Lower leg skin (tissue), 4 donors: Measurements from ENCODE around the gene EMILIN2. TPM values are rescaled to one million over a fixed set of nuclear protein-coding genes. Genes with fewer than 3 reads are reported as not detected.
A peak's percentile ranks its signal among the peaks of the same experiment; 100 is the strongest.
"Not testable (repeated sequence)": the region's sequence is repeated elsewhere in the genome, so short reads cannot be mapped to it uniquely, and the experiment has no call there.

Experiments
- DNase-seq, 2 donors: peaks; one replicate each; pipeline ENCODE4 v3.0.0-alpha.2; 2019; ENCODE audit warnings: low spot score in 2 of 2
- H3K4me3 ChIP-seq: fragments of 200-600 bp; sonication (generic); 2 replicates; pipeline ENCODE4 v1.5.1; 2017; ENCODE audit warnings: mild to moderate bottlenecking, low read depth; ENCODE audit not compliant: poor library complexity, severe bottlenecking
- POLR2A ChIP-seq, 2 donors: fragments of 450-650 bp; IDR thresholded peaks; one replicate each; pipeline ENCODE4 v1.6.1; 2016 to 2017; ENCODE audit warnings: antibody characterized with exemption in 2 of 2, mild to moderate bottlenecking in 1 of 2, moderate library complexity in 1 of 2
- WGBS, 2 donors: methylation state at CpG; one replicate each; pipeline ENCODE4 v1.1.5; 2018; 5-methylcytosine and 5-hydroxymethylcytosine counted together
- intact Hi-C: fragments of 100-400 bp; cut with DNase I; formaldehyde crosslinking; loops from one replicate; pipeline ENCODE4 v1.15.0; 2023; ENCODE audit warnings: low total_unique reads
- total RNA-seq, 4 donors: library from RNA; depleted of rRNA; stranded (reverse); fragments of >200 nt; gene quantifications; one replicate each; pipeline ENCODE4 v1.1.0, GENCODE V29; 2016
- TF ChIP-seq, protein P1 (sequence below), 3 donors: fragments of 450-650 bp; IDR thresholded peaks; one replicate each; pipeline ENCODE4 v1.5.1; 2016; ENCODE audit warnings: antibody characterized with exemption in 3 of 3, mild to moderate bottlenecking in 3 of 3, moderate library complexity in 2 of 3

EMILIN2 gene
- 10 to 100 TPM in 2 of 4 donors, 1 to 10 TPM in 2; 4.0 to 10.9 (median 7.5) TPM for total RNA-seq

DNA sequence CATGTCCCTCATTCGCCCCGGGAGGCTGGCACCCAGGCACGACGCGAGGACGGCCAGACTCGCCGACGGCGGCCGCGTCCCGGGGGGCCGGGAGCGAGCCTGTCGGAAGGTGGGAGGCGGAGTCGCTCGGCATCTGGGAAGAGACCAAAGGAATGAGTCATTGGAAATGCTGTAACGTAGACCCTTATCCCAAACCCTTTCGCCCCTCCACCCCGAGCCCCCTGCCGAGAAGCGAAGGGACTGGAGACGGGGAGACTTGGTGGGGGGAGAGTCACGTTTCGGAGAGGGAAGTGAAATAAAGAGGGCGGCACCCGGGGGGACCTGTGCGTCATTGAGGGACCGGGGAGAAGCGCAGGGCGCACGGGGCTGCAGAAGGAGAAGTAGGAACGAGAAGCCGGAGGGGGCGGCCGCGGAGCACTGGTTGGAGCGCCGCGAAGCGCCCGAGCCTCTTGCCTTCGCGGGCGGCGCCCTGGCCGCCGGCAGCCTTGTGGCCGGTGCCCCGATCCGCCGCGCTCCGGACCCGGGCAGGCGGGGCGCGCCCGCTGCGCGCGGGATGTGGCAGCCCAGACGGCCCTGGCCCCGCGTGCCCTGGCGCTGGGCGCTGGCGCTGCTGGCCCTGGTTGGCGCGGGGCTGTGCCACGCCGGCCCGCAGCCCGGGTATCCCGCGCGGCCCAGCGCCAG is at the start of gene EMILIN2:
Gene EMILIN2, plus strand, starts transcription at position 371 of the 681 bp plus-strand sequence. Its CDS starts 183 bp downstream, at position 554.
- intact Hi-C loops, result no loop called here
- H3K4me3 ChIP-seq, result peak within 1 kb of the TSS; percentile 33
- peak; percentile 79 to 96 for DNase-seq
- TF ChIP-seq, protein P1, sequence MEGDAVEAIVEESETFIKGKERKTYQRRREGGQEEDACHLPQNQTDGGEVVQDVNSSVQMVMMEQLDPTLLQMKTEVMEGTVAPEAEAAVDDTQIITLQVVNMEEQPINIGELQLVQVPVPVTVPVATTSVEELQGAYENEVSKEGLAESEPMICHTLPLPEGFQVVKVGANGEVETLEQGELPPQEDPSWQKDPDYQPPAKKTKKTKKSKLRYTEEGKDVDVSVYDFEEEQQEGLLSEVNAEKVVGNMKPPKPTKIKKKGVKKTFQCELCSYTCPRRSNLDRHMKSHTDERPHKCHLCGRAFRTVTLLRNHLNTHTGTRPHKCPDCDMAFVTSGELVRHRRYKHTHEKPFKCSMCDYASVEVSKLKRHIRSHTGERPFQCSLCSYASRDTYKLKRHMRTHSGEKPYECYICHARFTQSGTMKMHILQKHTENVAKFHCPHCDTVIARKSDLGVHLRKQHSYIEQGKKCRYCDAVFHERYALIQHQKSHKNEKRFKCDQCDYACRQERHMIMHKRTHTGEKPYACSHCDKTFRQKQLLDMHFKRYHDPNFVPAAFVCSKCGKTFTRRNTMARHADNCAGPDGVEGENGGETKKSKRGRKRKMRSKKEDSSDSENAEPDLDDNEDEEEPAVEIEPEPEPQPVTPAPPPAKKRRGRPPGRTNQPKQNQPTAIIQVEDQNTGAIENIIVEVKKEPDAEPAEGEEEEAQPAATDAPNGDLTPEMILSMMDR (IDR thresholded peaks at IDR 0.05), result no peak
- peak in 1 of 2 donors; percentile 2 for TF ChIP-seq POLR2A (IDR thresholded peaks at IDR 0.05)
- WGBS, 2 donors, result 1 to 2% methylated on average over 39 to 49 of the region's 80 CpGs

GRCh38 chr18:2797951-2798350 is 48.9 kb upstream of the EMILIN2 start:
- no peak overlapping the region for H3K4me3 ChIP-seq
- 92 to 100% methylated on average over 1 of the region's 1 CpG for WGBS, 2 donors
- TF ChIP-seq, protein P1 (IDR thresholded peaks at IDR 0.05), result no peak
- TF ChIP-seq POLR2A (IDR thresholded peaks at IDR 0.05), result no peak
- intact Hi-C loops, result no loop called here
- DNase-seq, result no peak

DNA sequence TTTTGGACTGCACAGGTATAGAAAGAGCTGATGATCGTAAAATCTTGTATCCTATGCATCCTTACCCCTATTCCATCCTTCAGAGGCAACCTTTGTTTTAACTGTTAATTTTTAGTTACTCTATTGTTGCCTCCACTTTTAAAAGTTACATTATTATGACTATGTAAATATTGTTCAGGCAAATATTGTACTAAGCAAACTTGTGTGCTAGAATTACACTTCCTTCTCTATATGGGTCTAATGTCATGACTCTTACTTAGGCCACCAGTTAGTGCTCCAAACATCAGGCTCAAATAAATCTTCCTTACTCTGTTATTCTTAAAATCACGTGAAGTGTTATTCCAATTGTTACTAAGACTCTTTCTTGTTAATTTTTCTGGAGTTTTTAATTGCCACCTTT is 47.4 kb upstream of the EMILIN2 start:
- no peak overlapping the region for H3K4me3 ChIP-seq
- TF ChIP-seq, protein P1 (IDR thresholded peaks at IDR 0.05), result no peak
- TF ChIP-seq POLR2A (IDR thresholded peaks at IDR 0.05), result no peak
- DNase-seq, result no peak
- WGBS, 2 donors, result 79 to 97% methylated on average over 2 of the region's 2 CpGs
- intact Hi-C loops, result no loop called here

GRCh38 chr18:2805970-2806943 is 40.5 kb upstream of the EMILIN2 start:
- no peak for DNase-seq
- intact Hi-C loops, result no loop called here
- WGBS, 2 donors, result 94 to 95% methylated on average over 8 of the region's 8 CpGs
- TF ChIP-seq POLR2A (IDR thresholded peaks at IDR 0.05), result no peak
- TF ChIP-seq, protein P1 (IDR thresholded peaks at IDR 0.05), result no peak
- H3K4me3 ChIP-seq, result no peak overlapping the region

GRCh38 chr18:2808640-2809039 is 38.2 kb upstream of the EMILIN2 start:
- intact Hi-C loops, DNase-seq, H3K4me3 ChIP-seq: not testable (repeated sequence)
- 88 to 95% methylated on average over 2 of the region's 2 CpGs for WGBS, 2 donors

- H3K4me3 ChIP-seq, intact Hi-C loops, DNase-seq: not testable (repeated sequence)
- 88 to 95% methylated on average over 6 of the region's 6 CpGs for WGBS, 2 donors
Observed at GRCh38 chr18:2809666-2810183, 37.1 kb upstream of the EMILIN2 start.
